H9 (cell line): ENCODE data around the gene GSG1L. TPM values are rescaled to one million over a fixed set of nuclear protein-coding genes. Genes with fewer than 3 reads are reported as not detected.

Experiments
- DNase-seq: peaks from one replicate; pipeline ENCODE4 v3.0.0-alpha.2; 2017
- H2AFZ ChIP-seq: one replicate; pipeline ENCODE4 v1.6.1; 2013; ENCODE audit warnings: mild to moderate bottlenecking, low read length, control low read depth, moderate library complexity
- H2AK5ac ChIP-seq: 2 replicates; pipeline ENCODE4 v1.6.1; 2013; ENCODE audit warnings: low read length, control low read depth, mixed read lengths; ENCODE audit not compliant: insufficient read length
- H2BK120ac ChIP-seq: one replicate; pipeline ENCODE4 v1.6.1; 2013; ENCODE audit warnings: low read depth, mild to moderate bottlenecking, low read length, control low read depth, inconsistent platforms; ENCODE audit not compliant: poor library complexity, severe bottlenecking
- H2BK12ac ChIP-seq: 2 replicates; pipeline ENCODE4 v1.6.1; 2013; ENCODE audit warnings: low read length, control low read depth, mixed read lengths, low read depth; ENCODE audit not compliant: insufficient read length
- H2BK15ac ChIP-seq: 2 replicates; pipeline ENCODE4 v1.6.1; 2013; ENCODE audit warnings: low read depth, low read length, control low read depth
- H2BK20ac ChIP-seq: one replicate; pipeline ENCODE4 v1.6.1; 2013; ENCODE audit warnings: low read depth, mild to moderate bottlenecking, low read length, control low read depth, inconsistent platforms; ENCODE audit not compliant: poor library complexity, severe bottlenecking
- H2BK5ac ChIP-seq: 2 replicates; pipeline ENCODE4 v1.6.1; 2013; ENCODE audit warnings: low read length, control low read depth, mixed read lengths; ENCODE audit not compliant: insufficient read length
- H3K14ac ChIP-seq: 2 replicates; pipeline ENCODE4 v1.6.1; 2013; ENCODE audit warnings: low read length, control low read depth; ENCODE audit not compliant: insufficient read depth
- H3K18ac ChIP-seq: 2 replicates; pipeline ENCODE4 v1.6.1; 2013; ENCODE audit warnings: low read depth, mild to moderate bottlenecking, mixed read lengths, low read length, control low read depth; ENCODE audit not compliant: insufficient read length
- H3K23ac ChIP-seq: 2 replicates; pipeline ENCODE4 v1.6.1; 2013; ENCODE audit warnings: low read length, control low read depth, mixed read lengths, low read depth; ENCODE audit not compliant: insufficient read length
- H3K23me2 ChIP-seq: 2 replicates; pipeline ENCODE4 v1.6.1; 2013; ENCODE audit warnings: low read depth, mild to moderate bottlenecking, mixed read lengths, low read length, control low read depth; ENCODE audit not compliant: insufficient read length, poor library complexity, severe bottlenecking
- H3K27ac ChIP-seq: 2 replicates; pipeline ENCODE4 v1.5.1; 2013; ENCODE audit warnings: low read length, control low read depth, mixed read lengths, low read depth; ENCODE audit not compliant: insufficient read length
- H3K27me3 ChIP-seq: 2 replicates; pipeline ENCODE4 v1.6.1; 2013; ENCODE audit warnings: low read length, control low read depth, inconsistent platforms; ENCODE audit not compliant: insufficient read depth
- H3K4ac ChIP-seq: 2 replicates; pipeline ENCODE4 v1.6.1; 2013; ENCODE audit warnings: low read depth, mild to moderate bottlenecking, control low read depth, inconsistent platforms, low read length, moderate library complexity
- H3K4me1 ChIP-seq: 2 replicates; pipeline ENCODE4 v1.6.1; 2013; ENCODE audit warnings: low read length, control low read depth, inconsistent platforms; ENCODE audit not compliant: insufficient read depth
- H3K4me2 ChIP-seq: 2 replicates; pipeline ENCODE4 v1.6.1; 2013; ENCODE audit warnings: low read length, control low read depth, mixed read lengths; ENCODE audit not compliant: insufficient read length, insufficient read depth
- H3K56ac ChIP-seq: 2 replicates; pipeline ENCODE4 v1.6.1; 2013; ENCODE audit warnings: low read depth, mild to moderate bottlenecking, mixed read lengths, low read length, control low read depth; ENCODE audit not compliant: insufficient read length
- H3K79me1 ChIP-seq: 2 replicates; pipeline ENCODE4 v1.6.1; 2013; ENCODE audit warnings: low read depth, mild to moderate bottlenecking, moderate library complexity, low read length, control low read depth, inconsistent platforms; ENCODE audit not compliant: insufficient read depth, poor library complexity, severe bottlenecking
- H3K79me2 ChIP-seq: 2 replicates; pipeline ENCODE4 v1.6.1; 2013; ENCODE audit warnings: low read length, control low read depth, inconsistent platforms; ENCODE audit not compliant: insufficient read depth
- H3K9ac ChIP-seq: 2 replicates; pipeline ENCODE4 v1.6.1; 2013; ENCODE audit warnings: low read length, control low read depth, mixed read lengths; ENCODE audit not compliant: insufficient read length; ENCODE audit errors: extremely low read depth
- H3K9me3 ChIP-seq: one replicate; pipeline ENCODE4 v1.6.1; 2013; ENCODE audit warnings: low read depth, low read length, inconsistent platforms; ENCODE audit not compliant: control insufficient read depth
- H3T11ph ChIP-seq: one replicate; pipeline ENCODE4 v1.6.1; 2013; ENCODE audit warnings: mild to moderate bottlenecking, low read length, control low read depth, inconsistent platforms
- H4K20me1 ChIP-seq: one replicate; pipeline ENCODE4 v1.6.1; 2013; ENCODE audit not compliant: control insufficient read depth, insufficient read length, insufficient read depth
- H4K5ac ChIP-seq: 2 replicates; pipeline ENCODE4 v1.6.1; 2013; ENCODE audit warnings: low read depth, mild to moderate bottlenecking, mixed read lengths, low read length, control low read depth; ENCODE audit not compliant: insufficient read length
- H4K8ac ChIP-seq: replicated peaks from 2 replicates; pipeline ENCODE4 v1.6.1; 2013; ENCODE audit warnings: low read length, control low read depth, mixed read lengths, low read depth; ENCODE audit not compliant: insufficient read length
- H4K91ac ChIP-seq: 2 replicates; pipeline ENCODE4 v1.6.1; 2013; ENCODE audit warnings: low read depth, mild to moderate bottlenecking, moderate library complexity, mixed read lengths, low read length, control low read depth; ENCODE audit not compliant: insufficient read length
- H3K27ac Mint-ChIP-seq, 3 experiments: 2 replicates in 2 of 3; 3 replicates in 1 of 3; pipeline ENCODE4 v1.8.0; 2020 to 2021; ENCODE audit warnings: mixed read lengths in 3 of 3, mild to moderate bottlenecking in 1 of 3, moderate library complexity in 1 of 3
- H3K27me3 Mint-ChIP-seq: 2 replicates; pipeline ENCODE4 v1.8.0; 2021; ENCODE audit warnings: low read depth, mild to moderate bottlenecking, moderate library complexity, mixed read lengths
- H3K36me3 Mint-ChIP-seq, 3 experiments: 2 replicates in 2 of 3; 3 replicates in 1 of 3; pipeline ENCODE4 v1.8.0; 2020 to 2021; ENCODE audit warnings: low read depth in 3 of 3, mixed read lengths in 3 of 3; ENCODE audit not compliant: insufficient read depth in 1 of 3
- H3K4me1 Mint-ChIP-seq, 2 experiments: 2 replicates each; pipeline ENCODE4 v1.8.0; 2020; ENCODE audit warnings: mixed read lengths in 2 of 2
- H3K4me3 Mint-ChIP-seq, 2 experiments: 2 replicates in 1 of 2; 3 replicates in 1 of 2; pipeline ENCODE4 v1.8.0; 2020 to 2021; ENCODE audit warnings: mild to moderate bottlenecking in 2 of 2, mixed read lengths in 2 of 2, moderate library complexity in 1 of 2
- H3K9me3 Mint-ChIP-seq, 2 experiments: 2 replicates in 1 of 2; 3 replicates in 1 of 2; pipeline ENCODE4 v1.8.0; 2020; ENCODE audit warnings: mild to moderate bottlenecking in 2 of 2, mixed read lengths in 2 of 2, moderate library complexity in 1 of 2
- WGBS: extraction: QIAGEN DNeasy Blood & Tissue Kit; methylation state at CpG from one replicate; pipeline ENCODE4 v1.1.7; 2013; ENCODE audit warnings: missing lambda C conversion rate, low lambda C conversion rate, mixed read lengths; ENCODE audit not compliant: insufficient read length; ENCODE audit errors: extremely low coverage; 5-methylcytosine and 5-hydroxymethylcytosine counted together
- total RNA-seq: library from RNA; stranded (reverse); gene quantifications from 2 replicates; pipeline ENCODE4 v1.2.1, GENCODE V29; 2021
- TF ChIP-seq, protein P1 (sequence below): fragments of 200-600 bp; sonication (generic); conservative IDR thresholded peaks from 3 replicates; pipeline ENCODE4 v1.8.0; 2021; ENCODE audit warnings: antibody characterized with exemption, mild to moderate bottlenecking

Gene GSG1L
- total RNA-seq, 1 experiment from 2014 or later, result 0.35 TPM

GRCh38 chr16:27972500-27972899 lies 91.0 kb downstream of the GSG1L start:
- Mint-ChIP-seq H3K36me3 (no peaks in the 10 kb centered on the region), H3K9me3 (no peaks in the 10 kb centered on the region), H3K27ac (no peak overlapping the region), H3K4me3 (peak overlapping the region in 1 of 2 experiments; percentile 5; a peak in 1 of 5 replicates), H3K27me3 (peaks cover 29% of the 10 kb centered on the region), H3K4me1 (0 out of 4 replicates have a peak, but pooled peaks cover 0 to 3% of the 10 kb centered on the region in 2 experiments)
- Histone ChIP-seq H3K56ac (no peak overlapping the region), H4K91ac (no peak overlapping the region), H2BK120ac (no peak overlapping the region), H4K20me1 (no peaks in the 10 kb centered on the region), H2BK15ac (no peak overlapping the region), H3T11ph (no peak overlapping the region), H3K14ac (no peak overlapping the region), H3K9me3 (no peaks in the 10 kb centered on the region), H3K9ac (no peak overlapping the region), H3K23ac (no peak overlapping the region), H2BK5ac (no peak overlapping the region), H4K8ac (no peak overlapping the region), H3K18ac (no peak overlapping the region), H3K23me2 (no peaks in the 10 kb centered on the region), H2AK5ac (no peak overlapping the region), H3K4ac (no peak overlapping the region), H4K5ac (no peak overlapping the region), H3K27ac (no peak overlapping the region), H3K4me2 (no peak overlapping the region), H2AFZ (no peak overlapping the region), H3K79me1 (no peaks in the 10 kb centered on the region), H3K79me2 (no peaks in the 10 kb centered on the region), H2BK20ac (no peak overlapping the region), H2BK12ac (no peak overlapping the region), H3K4me1 (no peaks in the 10 kb centered on the region), H3K27me3 (no peaks in the 10 kb centered on the region)
- TF ChIP-seq, protein P1, sequence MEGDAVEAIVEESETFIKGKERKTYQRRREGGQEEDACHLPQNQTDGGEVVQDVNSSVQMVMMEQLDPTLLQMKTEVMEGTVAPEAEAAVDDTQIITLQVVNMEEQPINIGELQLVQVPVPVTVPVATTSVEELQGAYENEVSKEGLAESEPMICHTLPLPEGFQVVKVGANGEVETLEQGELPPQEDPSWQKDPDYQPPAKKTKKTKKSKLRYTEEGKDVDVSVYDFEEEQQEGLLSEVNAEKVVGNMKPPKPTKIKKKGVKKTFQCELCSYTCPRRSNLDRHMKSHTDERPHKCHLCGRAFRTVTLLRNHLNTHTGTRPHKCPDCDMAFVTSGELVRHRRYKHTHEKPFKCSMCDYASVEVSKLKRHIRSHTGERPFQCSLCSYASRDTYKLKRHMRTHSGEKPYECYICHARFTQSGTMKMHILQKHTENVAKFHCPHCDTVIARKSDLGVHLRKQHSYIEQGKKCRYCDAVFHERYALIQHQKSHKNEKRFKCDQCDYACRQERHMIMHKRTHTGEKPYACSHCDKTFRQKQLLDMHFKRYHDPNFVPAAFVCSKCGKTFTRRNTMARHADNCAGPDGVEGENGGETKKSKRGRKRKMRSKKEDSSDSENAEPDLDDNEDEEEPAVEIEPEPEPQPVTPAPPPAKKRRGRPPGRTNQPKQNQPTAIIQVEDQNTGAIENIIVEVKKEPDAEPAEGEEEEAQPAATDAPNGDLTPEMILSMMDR, result peak; percentile 79
- no CpG with 5 or more reads among the region's 4 CpGs for WGBS
- peak; percentile 67 for DNase-seq
